Right cardiac atrium (tissue), 5 donors: ENCODE data around the gene CRKL. TPM values are rescaled to one million over a fixed set of nuclear protein-coding genes. Genes with fewer than 3 reads are reported as not detected.

Source experiments
- ATAC-seq, 2 donors: fragments of 200-7000 bp; cut with Tn5 transposase; one replicate each; pipeline versions ENCODE4 v1.8.0 to v1.9.1; 2020; ENCODE audit warnings: moderate library complexity in 2 of 2, mild to moderate bottlenecking in 1 of 2
- DNase-seq, 3 donors: peaks; one replicate each; pipeline ENCODE4 v3.0.0-alpha.2; 2020
- H3K27ac ChIP-seq: one replicate; pipeline ENCODE4 v1.5.1; 2013; ENCODE audit warnings: mild to moderate bottlenecking, low read length, control low read depth, moderate library complexity
- H3K27me3 ChIP-seq: one replicate; pipeline ENCODE4 v1.6.1; 2013; ENCODE audit not compliant: control insufficient read depth, insufficient read depth
- H3K4me1 ChIP-seq: one replicate; pipeline ENCODE4 v1.6.1; 2013; ENCODE audit warnings: low read length; ENCODE audit not compliant: control insufficient read depth, insufficient read depth
- H3K4me3 ChIP-seq: one replicate; pipeline ENCODE4 v1.5.1; 2013; ENCODE audit warnings: low read length, control low read depth
- H3K9me3 ChIP-seq: one replicate; pipeline ENCODE4 v1.6.1; 2013; ENCODE audit warnings: low read length; ENCODE audit not compliant: control insufficient read depth
- WGBS: extraction: QIAGEN DNeasy Blood & Tissue Kit; methylation state at CpG from one replicate; pipeline ENCODE4 v1.1.7; 2013; 5-methylcytosine and 5-hydroxymethylcytosine counted together
- intact Hi-C, 4 donors: fragments of 100-400 bp; cut with DNase I; formaldehyde crosslinking; loops; one replicate each; pipeline versions ENCODE4 v1.11.0 to v1.14.0; 2022 to 2023
- long read RNA-seq, 4 donors: library from polyadenylated mRNA; unstranded; transcript quantifications; one replicate each; pipeline ENCODE4 v2.0.0, GENCODE V29; 2020 to 2021
- polyA plus RNA-seq: library from polyadenylated mRNA; stranded (reverse); fragments of 200-250 nt; gene quantifications from one replicate; pipeline ENCODE4 v1.2.3, GENCODE V29; 2013
- total RNA-seq, 4 donors: library from RNA; stranded (reverse); fragmentation: NEBNext Ultra II Directional; extraction: Animal tissue kit (Norgen Biotek cat#: 25700); gene quantifications; one replicate each; pipeline ENCODE4 v1.2.1, GENCODE V29; 2021
- donor health status: healthy with polysubstance abuse.
- donor health status: DM: no; HTN: yes; CAD: no.
- donor health status: DM: no; HTN: no; CAD: no.
- donor health status: DM: no; HTN: yes; CAD: no; lungs with severe emphysema.
- donor health status: DM: yes; HTN: yes; CAD: no.

The CRKL gene
- total RNA-seq (10 to 100 TPM; 50.5 to 53.7 (median 52.0) TPM), polyA plus RNA-seq (20.8 TPM)
- long read RNA-seq, donor 1, full-length matches to known transcripts = 47 of 75 reads
- long read RNA-seq, donor 1, partial matches to known transcripts = 26 of 75 reads
- long read RNA-seq, donor 1, other reads (novel, unspliced or antisense) = 2 of 75 reads
- long read RNA-seq, donor 2, full-length matches to known transcripts = 36 of 47 reads
- long read RNA-seq, donor 2, partial matches to known transcripts = 9 of 47 reads
- long read RNA-seq, donor 2, other reads (novel, unspliced or antisense) = 2 of 47 reads
- long read RNA-seq, donor 3, full-length matches to known transcripts = 77 of 149 reads
- long read RNA-seq, donor 3, partial matches to known transcripts = 17 of 149 reads
- long read RNA-seq, donor 3, other reads (novel, unspliced or antisense) = 55 of 149 reads
- long read RNA-seq, donor 4, full-length matches to known transcripts = 28 of 43 reads
- long read RNA-seq, donor 4, partial matches to known transcripts = 14 of 43 reads
- long read RNA-seq, donor 4, other reads (novel, unspliced or antisense) = 1 of 43 reads

DNA sequence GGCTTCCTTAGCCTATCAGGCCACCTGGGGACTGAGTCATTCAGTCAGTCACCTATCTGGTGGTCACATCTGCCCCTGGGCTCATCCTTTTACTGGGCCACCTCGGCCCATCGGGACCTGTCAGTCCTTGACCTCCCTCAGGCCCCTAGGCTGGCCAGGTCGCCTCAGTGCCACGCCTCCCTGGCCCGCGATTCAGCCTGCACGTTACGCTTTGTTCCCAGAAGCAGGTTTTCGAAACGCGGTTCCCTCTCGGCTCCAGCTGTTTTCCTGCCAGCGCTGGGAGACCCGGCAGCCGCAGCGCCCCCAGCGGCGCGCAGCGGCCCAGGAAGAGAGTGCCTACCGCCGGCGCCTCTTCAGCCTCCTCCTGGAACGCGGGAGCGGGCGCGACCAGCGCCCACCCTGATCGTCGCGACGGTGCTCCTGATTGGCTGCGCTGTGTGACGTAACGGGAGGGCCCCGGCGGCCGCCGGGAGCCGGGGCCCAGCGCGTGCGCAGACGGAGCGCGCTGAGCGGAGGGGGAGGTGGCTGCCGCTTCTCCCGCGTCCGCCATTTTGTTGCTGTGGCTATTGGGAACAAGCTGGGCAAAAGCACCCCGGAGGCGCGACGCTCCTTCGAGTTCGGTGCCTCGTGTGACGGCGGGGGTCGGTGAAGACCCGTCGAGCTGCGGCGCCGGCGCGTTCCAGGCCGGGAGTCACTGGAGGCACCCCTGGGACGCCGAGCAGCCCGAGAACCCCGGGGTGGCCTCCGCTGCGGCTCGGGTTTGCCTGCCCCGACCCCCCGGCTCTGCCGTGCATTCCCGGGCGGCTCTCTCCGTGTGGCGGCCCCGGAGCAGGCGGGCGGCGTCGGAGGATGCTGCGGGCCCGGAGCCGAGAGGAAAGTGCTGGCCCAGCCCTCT lies at the start of gene CRKL:
CRKL (plus strand) TSS at position 492 of the 895 bp plus-strand sequence. CDS start 528 bp downstream, outside the sequence.
- Histone ChIP-seq H3K9me3 (no peaks in the 10 kb centered on the region), H3K27ac (peak within 1 kb of the TSS; percentile 93), H3K4me3 (peak within 1 kb of the TSS; percentile 88), H3K4me1 (peaks cover 6% of the 10 kb centered on the region), H3K27me3 (no peaks in the 10 kb centered on the region)
- DNase-seq = peak; percentile 98 to 99 (median 99)
- under 1% methylated on average over 92 of the region's 92 CpGs for WGBS
- peak; percentile 100 for ATAC-seq
- intact Hi-C loops = loop anchor here in 1 of 4 donors (5.0 kb wide), 1 partner anchor 65 kb away; the partner anchor contains the start of gene LZTR1

GRCh38 chr22:20868025-20868962 lies 48.9 kb upstream of the CRKL start:
- H3K4me1 ChIP-seq = peaks cover 6% of the 10 kb centered on the region

DNA sequence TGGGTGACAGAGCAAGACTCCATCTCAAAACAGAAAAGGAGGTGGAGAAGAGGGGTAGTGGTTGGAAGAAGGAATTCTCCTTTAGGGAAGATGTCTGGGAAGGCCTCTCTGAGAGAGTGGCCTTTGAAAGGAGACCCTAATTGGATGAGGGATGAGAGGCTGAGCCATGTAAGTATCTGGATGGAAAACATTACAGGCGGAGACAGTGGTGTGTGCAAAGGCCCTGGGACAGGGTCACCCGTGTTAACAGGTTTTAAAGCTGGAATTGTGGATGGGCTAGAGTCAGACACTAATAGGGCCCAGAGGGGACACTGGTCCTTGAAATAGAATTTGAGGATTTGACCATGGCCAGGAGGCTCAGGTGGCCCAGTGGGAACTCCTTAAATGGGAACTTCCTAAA lies 48.0 kb upstream of the CRKL start:
- 91% methylated on average over 2 of the region's 2 CpGs for WGBS
- Histone ChIP-seq H3K9me3 (no peaks in the 10 kb centered on the region), H3K4me1 (peaks cover 6% of the 10 kb centered on the region), H3K27me3 (no peaks in the 10 kb centered on the region), H3K4me3 (no peak overlapping the region), H3K27ac (no peak overlapping the region)
- intact Hi-C loops = loop anchor here in 1 of 4 donors (10.0 kb wide), 1 partner anchor 116 kb away; the partner anchor contains the start of gene LZTR1
- ATAC-seq (no peak), DNase-seq (no peak)

More at GRCh38 chr22:20868025-20868962, 48.9 kb upstream of the CRKL start:
- DNase-seq (no peak), ATAC-seq (no peak)
- intact Hi-C loops = loop anchor here in 1 of 4 donors (10.0 kb wide), 1 partner anchor 117 kb away; the partner anchor contains the start of gene LZTR1
- peak overlapping the region; percentile 57 for H3K27ac ChIP-seq
- H3K4me3 ChIP-seq = no peak overlapping the region
- no peaks in the 10 kb centered on the region for H3K27me3 ChIP-seq
- WGBS = 70% methylated on average over 7 of the region's 7 CpGs
- H3K9me3 ChIP-seq = no peaks in the 10 kb centered on the region

GRCh38 chr22:20873214-20873613 lies 44.0 kb upstream of the CRKL start:
- no peak for DNase-seq
- intact Hi-C loops = no loop called here
- Histone ChIP-seq H3K27me3 (no peaks in the 10 kb centered on the region), H3K4me1 (no peaks in the 10 kb centered on the region), H3K9me3 (no peaks in the 10 kb centered on the region), H3K4me3 (no peak overlapping the region), H3K27ac (no peak overlapping the region)
- 94% methylated on average over 3 of the region's 3 CpGs for whole genome bisulfite sequencing
- ATAC-seq = no peak

DNA sequence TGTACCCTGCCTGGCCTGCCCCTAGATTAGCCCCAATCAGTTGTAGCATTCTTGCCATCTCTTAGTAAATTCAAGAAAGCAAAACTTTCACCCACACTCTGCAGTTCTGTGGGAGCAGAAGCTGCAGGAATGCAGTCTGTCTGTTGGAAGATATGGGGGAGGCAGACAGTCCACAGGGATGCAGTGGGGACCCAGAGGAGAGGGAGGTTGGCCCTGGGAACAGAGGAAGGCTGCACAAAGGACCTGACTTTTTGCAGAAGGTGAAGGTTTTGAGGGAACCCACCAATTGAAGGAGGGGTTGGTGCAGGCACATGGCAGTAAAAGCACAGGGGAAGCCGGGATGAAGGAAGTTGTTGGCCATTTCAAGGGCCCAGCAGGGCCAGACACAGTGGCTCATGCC lies 41.9 kb upstream of the CRKL start:
- ATAC-seq = no peak
- no peak overlapping the region for H3K4me3 ChIP-seq
- 94% methylated on average over 1 of the region's 1 CpG for WGBS

DNA sequence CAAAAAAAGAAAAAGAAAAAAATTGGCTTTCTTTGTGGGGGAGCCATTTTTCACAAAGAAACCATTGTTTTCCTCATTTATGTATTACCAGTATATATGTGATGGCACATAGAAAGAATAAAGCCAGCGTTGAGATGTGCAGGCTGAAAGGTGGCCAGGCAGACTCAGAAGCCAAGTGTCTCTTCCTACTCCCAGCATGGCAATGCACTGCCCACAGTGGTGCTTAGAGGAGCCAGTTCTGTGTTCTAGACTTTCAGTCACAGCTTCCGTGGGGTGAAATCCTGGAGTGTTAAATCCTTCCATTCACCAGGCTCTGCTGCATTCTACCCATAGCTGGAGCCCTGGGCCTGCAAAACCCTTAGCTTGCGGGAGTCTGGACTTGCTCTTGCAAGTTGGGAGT lies 39.5 kb upstream of the CRKL start:
- WGBS = 94% methylated on average over 3 of the region's 3 CpGs
- no peak for ATAC-seq
- intact Hi-C loops = no loop called here

More for the DNA sequence above, 41.9 kb upstream of the CRKL start:
- Histone ChIP-seq H3K27ac (no peak overlapping the region), H3K9me3 (no peaks in the 10 kb centered on the region), H3K4me1 (no peaks in the 10 kb centered on the region), H3K27me3 (no peaks in the 10 kb centered on the region)
- no peak for DNase-seq
- intact Hi-C loops = no loop called here

DNA sequence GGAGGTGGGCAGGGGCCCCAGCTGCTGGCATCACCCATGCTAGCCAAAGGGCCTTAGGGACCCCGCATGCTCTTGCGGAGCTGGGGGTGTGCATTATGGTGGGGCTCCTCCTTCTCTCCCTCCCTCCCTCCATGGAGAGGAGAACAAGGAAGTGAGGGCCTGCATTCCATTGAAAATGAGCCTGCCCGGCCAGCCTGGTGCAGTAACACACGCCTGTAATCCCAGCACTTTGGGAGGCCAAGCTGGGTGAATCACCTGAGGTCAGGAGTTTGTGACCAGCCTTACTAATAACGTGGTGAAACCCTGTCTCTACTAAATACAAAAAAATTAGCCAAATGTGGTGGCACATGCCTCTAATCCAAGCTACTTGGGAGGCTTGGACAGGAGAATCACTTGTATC lies 36.0 kb upstream of the CRKL start:
- WGBS = 85% methylated on average over 5 of the region's 5 CpGs
- intact Hi-C loops = loop anchor here in 1 of 4 donors (10.0 kb wide), 1 partner anchor 134 kb away; the partner anchor contains the start of gene P2RX6
- no peak for ATAC-seq

More for the DNA sequence above, 39.5 kb upstream of the CRKL start:
- DNase-seq = no peak
- no peak overlapping the region for H3K27ac ChIP-seq
- no peaks in the 10 kb centered on the region for H3K4me1 ChIP-seq
- no peaks in the 10 kb centered on the region for H3K27me3 ChIP-seq
- no peaks in the 10 kb centered on the region for H3K9me3 ChIP-seq
- no peak overlapping the region for H3K4me3 ChIP-seq

DNA sequence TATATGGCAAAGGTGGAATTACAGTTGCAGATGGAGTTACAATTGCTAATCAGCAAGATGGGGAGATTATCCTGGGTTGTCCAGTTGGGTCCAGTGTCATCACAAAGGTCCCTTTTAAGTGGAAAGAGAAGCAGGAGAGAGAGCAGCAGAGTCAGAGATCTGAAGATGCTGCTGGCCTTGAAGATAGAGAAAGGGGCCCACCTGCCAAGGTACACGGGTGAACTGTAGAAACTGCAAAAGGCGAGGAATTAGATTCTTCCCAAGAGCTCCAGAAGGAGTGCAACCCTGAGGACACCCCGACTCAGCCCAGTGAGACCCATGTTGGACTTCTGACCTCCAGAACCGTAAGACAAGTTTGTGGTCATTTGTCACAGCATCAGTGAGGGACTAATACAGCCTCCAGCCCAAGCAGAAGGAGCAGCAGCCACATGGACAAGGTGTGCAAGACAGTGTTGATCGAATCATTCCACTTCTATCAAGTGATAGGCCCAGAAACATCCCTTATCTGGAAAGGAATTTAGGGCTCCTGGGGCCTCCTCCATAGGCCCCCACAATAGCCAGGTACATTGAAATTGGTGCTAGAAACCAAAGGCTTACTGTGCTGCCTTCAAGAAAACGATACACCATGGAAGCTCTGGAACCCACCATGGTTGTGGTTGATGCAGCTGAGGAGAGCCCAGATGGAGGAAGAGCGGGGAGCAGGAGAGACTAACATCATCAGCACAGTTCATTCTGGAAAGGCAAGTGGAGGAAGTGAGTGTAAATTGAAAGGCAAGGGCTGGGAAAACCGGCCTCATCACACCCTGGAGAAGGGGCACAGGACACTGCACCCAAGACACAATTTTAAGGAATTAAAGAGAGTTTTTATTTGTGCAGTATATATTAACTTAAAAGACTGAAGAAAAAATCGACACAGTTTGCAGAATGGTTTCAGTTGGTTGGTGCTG lies 35.1 kb upstream of the CRKL start:
- H3K4me3 ChIP-seq = no peak overlapping the region
- H3K9me3 ChIP-seq = no peaks in the 10 kb centered on the region
- intact Hi-C loops = loop anchor here in 1 of 4 donors (10.0 kb wide), 1 partner anchor 133 kb away; the partner anchor contains the start of gene P2RX6
- no peak for ATAC-seq
- H3K27me3 ChIP-seq = no peaks in the 10 kb centered on the region
- no peak for DNase-seq
- no peaks in the 10 kb centered on the region for H3K4me1 ChIP-seq
- no peak overlapping the region for H3K27ac ChIP-seq
- 88% methylated on average over 9 of the region's 9 CpGs for WGBS

More for the DNA sequence above, 36.0 kb upstream of the CRKL start:
- Histone ChIP-seq H3K4me1 (no peaks in the 10 kb centered on the region), H3K27ac (no peak overlapping the region), H3K4me3 (no peak overlapping the region), H3K9me3 (no peaks in the 10 kb centered on the region), H3K27me3 (no peaks in the 10 kb centered on the region)
- no peak for DNase-seq

DNA sequence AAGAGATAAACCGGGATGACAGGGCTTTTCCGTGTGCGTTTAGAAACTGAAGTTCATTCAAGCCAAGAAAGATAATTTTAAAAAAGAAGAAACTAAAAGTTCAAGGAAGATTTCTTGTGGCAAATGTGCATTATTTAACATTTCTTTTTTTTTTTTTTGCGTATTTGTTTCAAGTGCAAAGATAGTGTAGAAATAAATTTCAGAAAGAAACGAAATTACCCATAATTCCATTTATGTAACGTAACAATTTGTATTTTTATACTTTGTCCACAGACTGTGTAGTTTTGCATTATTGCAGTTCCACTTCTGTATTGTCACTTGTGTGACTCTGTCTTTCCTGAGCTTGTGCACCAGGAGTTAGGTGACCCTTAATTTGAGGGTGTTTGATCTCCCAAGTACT lies 34.4 kb upstream of the CRKL start:
- Histone ChIP-seq H3K27me3 (no peaks in the 10 kb centered on the region), H3K4me1 (no peaks in the 10 kb centered on the region), H3K9me3 (no peaks in the 10 kb centered on the region), H3K4me3 (no peak overlapping the region), H3K27ac (no peak overlapping the region)
- no peak for DNase-seq
- intact Hi-C loops = loop anchor here in 1 of 4 donors (10.0 kb wide), 1 partner anchor 132 kb away; the partner anchor contains the start of gene P2RX6
- 73% methylated on average over 6 of the region's 6 CpGs for whole genome bisulfite sequencing
- no peak for ATAC-seq
